ENCODE data around the gene SDHB. TPM values are rescaled to one million over a fixed set of nuclear protein-coding genes. Genes with fewer than 3 reads are reported as not detected.

SDHB gene
- total RNA-seq, 3 donors from 2014 or later = 80.6 to 106 (median 97.7) TPM

DNA sequence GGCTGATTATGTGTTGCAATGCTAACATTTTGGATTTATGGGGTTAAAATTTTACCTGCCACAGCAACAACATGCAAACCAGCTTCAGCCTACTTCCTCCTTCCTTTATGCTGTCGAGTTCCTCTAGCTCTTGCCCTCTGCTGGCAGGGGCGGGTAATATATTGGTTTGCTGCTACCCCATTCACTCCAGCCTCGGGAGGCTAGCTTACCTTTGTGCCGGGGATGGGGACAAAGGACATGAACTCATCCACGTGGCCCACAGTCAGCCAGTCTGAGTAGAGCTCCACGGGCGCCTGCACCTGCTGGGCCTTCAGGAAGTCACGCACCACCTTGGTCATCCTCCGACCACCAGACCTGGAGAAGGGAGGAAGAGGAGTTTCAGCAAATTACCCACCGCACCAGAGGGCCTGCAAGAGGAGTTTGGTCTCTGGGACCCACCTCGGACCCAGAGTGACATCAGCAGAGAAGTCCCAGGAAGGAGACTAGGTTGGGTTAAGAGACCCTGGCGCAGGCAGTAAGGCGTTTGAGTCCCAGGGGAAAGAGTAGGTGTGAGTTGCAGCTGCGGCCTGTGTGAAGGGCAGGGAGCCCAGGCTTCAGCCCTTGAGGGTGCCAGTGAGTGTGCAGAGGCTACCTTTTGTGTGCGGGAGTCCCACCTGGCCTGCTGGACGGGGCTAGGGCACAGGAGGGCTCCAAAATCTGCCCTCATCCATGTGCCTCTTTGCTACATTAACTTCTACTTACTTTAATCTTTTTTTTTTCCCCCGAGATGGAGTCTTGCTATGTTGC, 21.8 kb upstream of the SDHB start:
- DNase-seq (ENCODE audit: low spot score in 2 of 2) = no peak
- TF ChIP-seq POLR2AphosphoS5 (IDR thresholded peaks at IDR 0.05) (no peak), POLR2A (IDR thresholded peaks at IDR 0.05) (no peak)
- TF ChIP-seq, protein P1, sequence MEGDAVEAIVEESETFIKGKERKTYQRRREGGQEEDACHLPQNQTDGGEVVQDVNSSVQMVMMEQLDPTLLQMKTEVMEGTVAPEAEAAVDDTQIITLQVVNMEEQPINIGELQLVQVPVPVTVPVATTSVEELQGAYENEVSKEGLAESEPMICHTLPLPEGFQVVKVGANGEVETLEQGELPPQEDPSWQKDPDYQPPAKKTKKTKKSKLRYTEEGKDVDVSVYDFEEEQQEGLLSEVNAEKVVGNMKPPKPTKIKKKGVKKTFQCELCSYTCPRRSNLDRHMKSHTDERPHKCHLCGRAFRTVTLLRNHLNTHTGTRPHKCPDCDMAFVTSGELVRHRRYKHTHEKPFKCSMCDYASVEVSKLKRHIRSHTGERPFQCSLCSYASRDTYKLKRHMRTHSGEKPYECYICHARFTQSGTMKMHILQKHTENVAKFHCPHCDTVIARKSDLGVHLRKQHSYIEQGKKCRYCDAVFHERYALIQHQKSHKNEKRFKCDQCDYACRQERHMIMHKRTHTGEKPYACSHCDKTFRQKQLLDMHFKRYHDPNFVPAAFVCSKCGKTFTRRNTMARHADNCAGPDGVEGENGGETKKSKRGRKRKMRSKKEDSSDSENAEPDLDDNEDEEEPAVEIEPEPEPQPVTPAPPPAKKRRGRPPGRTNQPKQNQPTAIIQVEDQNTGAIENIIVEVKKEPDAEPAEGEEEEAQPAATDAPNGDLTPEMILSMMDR (IDR thresholded peaks at IDR 0.05) = no peak
- H3K36me3 ChIP-seq = no peaks in the 10 kb centered on the region
- no peaks in the 10 kb centered on the region for H3K27me3 ChIP-seq
- H3K27ac ChIP-seq = no peak overlapping the region
- no peaks in the 10 kb centered on the region for H3K4me1 ChIP-seq
- intact Hi-C loops (cut with DNase I; ENCODE audit: low total_unique reads) = no loop called here
- H3K4me3 ChIP-seq = no peak overlapping the region
- no peaks in the 10 kb centered on the region for H3K9me3 ChIP-seq

DNA sequence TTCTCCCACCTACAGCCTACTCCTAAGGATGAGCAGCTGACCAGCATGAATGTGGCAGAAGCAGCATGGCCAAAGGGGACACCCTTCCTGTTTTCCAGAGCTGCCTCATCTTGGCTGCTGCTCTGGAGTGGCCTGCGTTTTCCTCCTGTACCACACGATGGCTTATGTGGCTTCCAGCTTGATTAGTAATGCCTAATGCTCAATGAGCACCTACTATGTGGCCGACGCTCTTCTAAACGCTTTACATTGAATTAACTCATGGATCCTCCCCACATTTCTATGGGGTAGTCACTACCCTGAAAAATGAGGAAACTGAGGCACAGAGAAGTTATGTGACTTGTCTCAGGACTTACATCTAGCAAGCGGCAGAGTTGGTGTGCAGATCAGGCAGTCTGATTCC, 18.0 kb upstream of the SDHB start:
- DNase-seq (ENCODE audit: low spot score in 2 of 2) = no peak
- Histone ChIP-seq H3K4me1 (no peaks in the 10 kb centered on the region), H3K27me3 (no peaks in the 10 kb centered on the region), H3K36me3 (no peaks in the 10 kb centered on the region), H3K27ac (no peak overlapping the region), H3K9me3 (no peaks in the 10 kb centered on the region), H3K4me3 (no peak overlapping the region)
- TF ChIP-seq POLR2A (IDR thresholded peaks at IDR 0.05) (no peak), POLR2AphosphoS5 (IDR thresholded peaks at IDR 0.05) (no peak)
- TF ChIP-seq, protein P1 (IDR thresholded peaks at IDR 0.05) = no peak
- intact Hi-C loops (cut with DNase I; ENCODE audit: low total_unique reads) = no loop called here

DNA sequence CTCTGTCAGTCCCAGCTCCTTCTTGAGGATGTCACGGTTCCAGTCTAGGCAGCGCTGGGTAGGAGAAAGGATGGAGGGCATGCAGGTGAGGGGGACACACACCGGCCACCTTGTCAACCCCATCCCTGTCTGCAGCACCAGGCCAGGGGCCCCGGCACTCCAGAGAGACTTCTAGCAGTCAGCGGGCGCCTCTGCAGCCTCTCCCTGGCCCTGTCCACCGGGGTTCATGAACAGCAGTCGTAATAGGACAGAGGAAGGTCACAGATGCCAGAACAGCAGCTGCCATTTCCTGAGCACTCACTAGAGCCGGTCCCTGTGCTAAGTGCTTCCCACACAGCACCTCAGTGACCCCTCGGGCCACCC, 16.3 kb upstream of the SDHB start:
- no peaks in the 10 kb centered on the region for H3K36me3 ChIP-seq
- no peaks in the 10 kb centered on the region for H3K27me3 ChIP-seq
- intact Hi-C loops (cut with DNase I; ENCODE audit: low total_unique reads) = no loop called here
- H3K4me1 ChIP-seq = no peaks in the 10 kb centered on the region
- TF ChIP-seq POLR2AphosphoS5 (IDR thresholded peaks at IDR 0.05) = no peak
- no peak for TF ChIP-seq POLR2A (IDR thresholded peaks at IDR 0.05)
- TF ChIP-seq, protein P1 (IDR thresholded peaks at IDR 0.05) = no peak
- no peak overlapping the region for H3K4me3 ChIP-seq
- DNase-seq (ENCODE audit: low spot score in 2 of 2) = no peak
- H3K27ac ChIP-seq = no peak overlapping the region
- peaks cover under 1 to 2% of the 10 kb centered on the region in 2 donors for H3K9me3 ChIP-seq

DNA sequence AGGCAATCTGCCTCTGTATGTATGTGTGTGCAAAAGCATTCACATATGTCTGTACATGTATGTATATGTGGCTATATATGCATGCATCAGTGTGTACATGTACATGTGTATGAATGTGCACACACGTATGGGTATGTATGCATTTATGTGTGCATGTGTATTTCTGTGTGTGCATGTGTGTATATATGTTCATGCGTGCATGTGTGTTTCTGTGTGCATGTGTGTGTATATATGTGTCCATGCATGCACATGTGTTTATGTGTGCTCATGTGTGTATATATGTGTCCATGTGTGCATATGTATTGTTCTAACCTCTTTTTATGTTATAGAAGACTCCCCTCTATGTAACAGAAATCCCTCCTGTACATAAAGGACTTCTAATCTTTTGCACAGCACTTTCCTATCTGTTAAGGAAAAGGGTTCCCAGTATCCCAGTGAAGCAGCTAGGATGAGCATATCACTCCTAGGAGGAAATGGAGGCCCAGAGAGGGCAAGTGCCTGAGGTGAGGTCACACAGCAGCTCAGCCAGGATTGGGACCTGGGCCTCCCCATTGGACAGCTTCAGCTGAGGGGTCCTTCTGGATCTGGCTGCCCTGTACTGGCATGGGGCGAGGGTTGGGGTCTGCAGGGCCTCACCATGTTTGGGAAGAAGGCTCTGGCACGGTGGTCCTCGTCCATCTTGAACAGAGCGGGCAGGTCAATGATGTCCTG, 15.8 kb upstream of the SDHB start:
- peaks cover 6% of the 10 kb centered on the region in 2 donors for H3K9me3 ChIP-seq
- H3K27ac ChIP-seq = no peak overlapping the region
- TF ChIP-seq POLR2A (IDR thresholded peaks at IDR 0.05) (no peak), POLR2AphosphoS5 (IDR thresholded peaks at IDR 0.05) (no peak)
- TF ChIP-seq, protein P1 (IDR thresholded peaks at IDR 0.05) = no peak
- DNase-seq (ENCODE audit: low spot score in 2 of 2) = no peak
- intact Hi-C loops (cut with DNase I; ENCODE audit: low total_unique reads) = no loop called here
- H3K4me3 ChIP-seq = no peak overlapping the region
- H3K27me3 ChIP-seq = no peaks in the 10 kb centered on the region
- H3K36me3 ChIP-seq = no peaks in the 10 kb centered on the region
- no peaks in the 10 kb centered on the region for H3K4me1 ChIP-seq

DNA sequence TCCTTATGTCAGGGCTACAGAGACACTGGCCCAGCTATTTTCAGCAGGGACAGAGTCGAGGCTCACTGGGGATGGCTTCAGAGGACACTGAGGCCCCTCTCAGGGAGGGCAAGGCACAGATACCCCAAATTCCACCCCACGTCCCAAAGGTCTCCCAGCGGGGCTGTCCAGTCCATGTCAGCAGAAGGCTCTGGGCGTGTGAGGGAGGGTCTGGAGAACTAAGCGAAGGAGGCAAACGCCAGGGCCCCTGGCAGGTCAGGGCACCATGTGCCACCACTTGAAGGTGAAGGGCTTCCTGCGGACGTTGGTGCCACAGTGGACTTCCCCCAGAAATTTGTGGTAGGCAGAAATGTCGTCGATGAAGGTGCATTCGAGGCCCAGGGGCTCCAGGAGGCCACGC, 15.0 kb upstream of the SDHB start:
- TF ChIP-seq POLR2AphosphoS5 (IDR thresholded peaks at IDR 0.05) (no peak), POLR2A (IDR thresholded peaks at IDR 0.05) (no peak)
- TF ChIP-seq, protein P1 (IDR thresholded peaks at IDR 0.05) = no peak
- Histone ChIP-seq H3K4me3 (no peak overlapping the region), H3K36me3 (no peaks in the 10 kb centered on the region), H3K9me3 (peaks cover 6% of the 10 kb centered on the region in 2 donors), H3K27ac (no peak overlapping the region), H3K27me3 (no peaks in the 10 kb centered on the region), H3K4me1 (no peaks in the 10 kb centered on the region)
- intact Hi-C loops (cut with DNase I; ENCODE audit: low total_unique reads) = no loop called here
- no peak for DNase-seq (ENCODE audit: low spot score in 2 of 2)

Data from breast epithelium (tissue), 4 donors.